ENCODE data around the gene CLRN3.

Gene CLRN3

GRCh38 chr10:127890216-127890615 lies 2.5 kb downstream of the CLRN3 start:
- no peak for DNase-seq (ENCODE audit: insufficient read length)
- no peak for TF ChIP-seq TAF1 (IDR thresholded peaks at IDR 0.05; ENCODE audit: borderline replicate concordance, low read depth, low read length)
- TF ChIP-seq POLR2A (IDR thresholded peaks at IDR 0.05; ENCODE audit: low read depth, low read length) = no peak
- no peak for TF ChIP-seq POLR2AphosphoS5 (IDR thresholded peaks at IDR 0.05; ENCODE audit: low read depth, low read length)
- no peak for FAIRE-seq

- TF ChIP-seq TAF1 (IDR thresholded peaks at IDR 0.05; ENCODE audit: borderline replicate concordance, low read depth, low read length) = no peak
- TF ChIP-seq POLR2A (IDR thresholded peaks at IDR 0.05; ENCODE audit: low read depth, low read length) = no peak
- TF ChIP-seq POLR2AphosphoS5 (IDR thresholded peaks at IDR 0.05; ENCODE audit: low read depth, low read length) = no peak
- DNase-seq (ENCODE audit: insufficient read length) = no peak
- FAIRE-seq = no peak
These were observed 3.0 kb downstream of the CLRN3 start for GRCh38 chr10:127889605-127890195.

- no peak for FAIRE-seq
- DNase-seq (ENCODE audit: insufficient read length) = no peak
- TF ChIP-seq TAF1 (IDR thresholded peaks at IDR 0.05; ENCODE audit: borderline replicate concordance, low read depth, low read length) (no peak), POLR2A (IDR thresholded peaks at IDR 0.05; ENCODE audit: low read depth, low read length) (no peak), POLR2AphosphoS5 (IDR thresholded peaks at IDR 0.05; ENCODE audit: low read depth, low read length) (no peak)
These were observed 4.0 kb downstream of the CLRN3 start for GRCh38 chr10:127888521-127889312.

GRCh38 chr10:127887541-127888415 lies 5.0 kb downstream of the CLRN3 start:
- FAIRE-seq (no peak), DNase-seq (ENCODE audit: insufficient read length) (no peak)
- no peak for TF ChIP-seq TAF1 (IDR thresholded peaks at IDR 0.05; ENCODE audit: borderline replicate concordance, low read depth, low read length)

GRCh38 chr10:127886371-127887051 lies 6.2 kb downstream of the CLRN3 start:
- TF ChIP-seq TAF1 (IDR thresholded peaks at IDR 0.05; ENCODE audit: borderline replicate concordance, low read depth, low read length) (no peak), POLR2AphosphoS5 (IDR thresholded peaks at IDR 0.05; ENCODE audit: low read depth, low read length) (no peak), POLR2A (IDR thresholded peaks at IDR 0.05; ENCODE audit: low read depth, low read length) (no peak)
- DNase-seq (ENCODE audit: insufficient read length) = no peak
- no peak for FAIRE-seq

- FAIRE-seq (no peak), DNase-seq (ENCODE audit: insufficient read length) (no peak)
- TF ChIP-seq TAF1 (IDR thresholded peaks at IDR 0.05; ENCODE audit: borderline replicate concordance, low read depth, low read length) = no peak
- no peak for TF ChIP-seq POLR2A (IDR thresholded peaks at IDR 0.05; ENCODE audit: low read depth, low read length)
These were observed 8.2 kb downstream of the CLRN3 start for GRCh38 chr10:127884501-127884900.

- FAIRE-seq (no peak), DNase-seq (ENCODE audit: insufficient read length) (no peak)
- no peak for TF ChIP-seq POLR2AphosphoS5 (IDR thresholded peaks at IDR 0.05; ENCODE audit: low read depth, low read length)
- TF ChIP-seq POLR2A (IDR thresholded peaks at IDR 0.05; ENCODE audit: low read depth, low read length) = no peak
- no peak for TF ChIP-seq TAF1 (IDR thresholded peaks at IDR 0.05; ENCODE audit: borderline replicate concordance, low read depth, low read length)
These were observed 9.2 kb downstream of the CLRN3 start for GRCh38 chr10:127883516-127883915.

- TF ChIP-seq TAF1 (IDR thresholded peaks at IDR 0.05; ENCODE audit: borderline replicate concordance, low read depth, low read length) (no peak), POLR2A (IDR thresholded peaks at IDR 0.05; ENCODE audit: low read depth, low read length) (no peak), POLR2AphosphoS5 (IDR thresholded peaks at IDR 0.05; ENCODE audit: low read depth, low read length) (no peak)
- FAIRE-seq (no peak), DNase-seq (ENCODE audit: insufficient read length) (no peak)
These were observed 9.8 kb downstream of the CLRN3 start for GRCh38 chr10:127882801-127883459.

GRCh38 chr10:127882391-127882790 lies 10.3 kb downstream of the CLRN3 start:
- no peak for TF ChIP-seq POLR2AphosphoS5 (IDR thresholded peaks at IDR 0.05; ENCODE audit: low read depth, low read length)
- no peak for TF ChIP-seq TAF1 (IDR thresholded peaks at IDR 0.05; ENCODE audit: borderline replicate concordance, low read depth, low read length)
- TF ChIP-seq POLR2A (IDR thresholded peaks at IDR 0.05; ENCODE audit: low read depth, low read length) = no peak
- FAIRE-seq (no peak), DNase-seq (ENCODE audit: insufficient read length) (no peak)

- no peak for FAIRE-seq
- TF ChIP-seq POLR2A (IDR thresholded peaks at IDR 0.05; ENCODE audit: low read depth, low read length) (no peak), TAF1 (IDR thresholded peaks at IDR 0.05; ENCODE audit: borderline replicate concordance, low read depth, low read length) (no peak), POLR2AphosphoS5 (IDR thresholded peaks at IDR 0.05; ENCODE audit: low read depth, low read length) (no peak)
- DNase-seq (ENCODE audit: insufficient read length) = no peak
These were observed 11.5 kb downstream of the CLRN3 start for GRCh38 chr10:127881262-127881661.

GRCh38 chr10:127880557-127880956 lies 12.2 kb downstream of the CLRN3 start:
- no peak for FAIRE-seq
- TF ChIP-seq POLR2AphosphoS5 (IDR thresholded peaks at IDR 0.05; ENCODE audit: low read depth, low read length) (no peak), POLR2A (IDR thresholded peaks at IDR 0.05; ENCODE audit: low read depth, low read length) (no peak), TAF1 (IDR thresholded peaks at IDR 0.05; ENCODE audit: borderline replicate concordance, low read depth, low read length) (no peak)
- DNase-seq (ENCODE audit: insufficient read length) = no peak
